IMR-90 (cell line): ENCODE measurements around the gene TJAP1. TPM values are rescaled to one million over a fixed set of nuclear protein-coding genes. Genes with fewer than 3 reads are reported as not detected.

Experiments used
- ATAC-seq: fragments of 200-7000 bp; cut with Tn5 transposase; 2 replicates; pipeline ENCODE4 v1.9.1; 2020; ENCODE audit warnings: low read depth, mild to moderate bottlenecking, moderate library complexity
- BruUV-seq: library from RNA; stranded (reverse); fragments of 400-500 nt; replicated peaks from 2 replicates; lab custom pipeline; 2021; lab: Mats Ljungman, UMichigan
- CTCF ChIA-PET: fragments of 300-600 bp; formaldehyde crosslinking; extraction: SDS; loops from one replicate; lab custom pipeline; 2021; ENCODE audit warnings: antibody characterized with exemption; lab: Yijun Ruan, JAX
- POLR2A ChIA-PET: fragments of 300-600 bp; sonication (Branson Sonifier 250); formaldehyde crosslinking; loops from one replicate; lab custom pipeline; 2022; ENCODE audit warnings: antibody characterized with exemption; ENCODE audit not compliant: unreplicated experiment; lab: Charles Lee
- DNase-seq: peaks from one replicate; pipeline ENCODE4 v3.0.0; 2013
- H2AFZ ChIP-seq: replicated peaks from 2 replicates; pipeline ENCODE3; 2013; ENCODE audit warnings: low read length, mild to moderate bottlenecking; ENCODE audit not compliant: poor library complexity
- H2AK5ac ChIP-seq: 2 replicates; pipeline ENCODE4 v1.6.1; 2013; ENCODE audit warnings: low read depth, low read length, inconsistent platforms
- H2AK9ac ChIP-seq: replicated peaks from 2 replicates; pipeline ENCODE3; 2013; ENCODE audit warnings: mild to moderate bottlenecking, low read depth, low read length, moderate library complexity; ENCODE audit not compliant: poor library complexity
- H2BK120ac ChIP-seq: 2 replicates; pipeline ENCODE4 v1.6.1; 2013; ENCODE audit warnings: low read depth, low read length, inconsistent platforms
- H2BK15ac ChIP-seq: 3 replicates; pipeline ENCODE4 v1.6.1; 2013; ENCODE audit warnings: low read depth, low read length, inconsistent platforms
- H2BK20ac ChIP-seq: 2 replicates; pipeline ENCODE4 v1.6.1; 2013; ENCODE audit warnings: low read depth, mild to moderate bottlenecking, inconsistent platforms, low read length, moderate library complexity
- H2BK5ac ChIP-seq: 2 replicates; pipeline ENCODE4 v1.6.1; 2013; ENCODE audit warnings: mild to moderate bottlenecking, low read depth, low read length, inconsistent platforms; ENCODE audit not compliant: poor library complexity, severe bottlenecking
- H3K14ac ChIP-seq: replicated peaks from 2 replicates; pipeline ENCODE4 v1.6.1; 2013; ENCODE audit warnings: low read depth, low read length, inconsistent platforms
- H3K18ac ChIP-seq: 2 replicates; pipeline ENCODE4 v1.6.1; 2013; ENCODE audit warnings: low read depth, low read length, control low read depth
- H3K23ac ChIP-seq: 2 replicates; pipeline ENCODE4 v1.6.1; 2013; ENCODE audit warnings: low read depth, low read length, inconsistent platforms
- H3K27ac ChIP-seq: 2 replicates; pipeline ENCODE4 v1.5.1; 2013; ENCODE audit warnings: mild to moderate bottlenecking, control low read depth, low read length; ENCODE audit not compliant: insufficient read depth
- H3K27me3 ChIP-seq: 2 replicates; pipeline ENCODE4 v1.6.1; 2013; ENCODE audit warnings: low read length; ENCODE audit not compliant: control insufficient read depth, insufficient read depth
- H3K36me3 ChIP-seq: 2 replicates; pipeline ENCODE4 v1.6.1; 2013; ENCODE audit warnings: low read length, mixed read lengths; ENCODE audit not compliant: control insufficient read depth, insufficient read depth
- H3K4ac ChIP-seq: 2 replicates; pipeline ENCODE4 v1.6.1; 2013; ENCODE audit warnings: low read depth, low read length, inconsistent platforms
- H3K4me1 ChIP-seq: 2 replicates; pipeline ENCODE4 v1.6.1; 2013; ENCODE audit warnings: low read length, mixed read lengths; ENCODE audit not compliant: control insufficient read depth, insufficient read depth
- H3K4me2 ChIP-seq: 2 replicates; pipeline ENCODE4 v1.6.1; 2013; ENCODE audit warnings: low read depth, mild to moderate bottlenecking, control low read depth, low read length, moderate library complexity
- H3K4me3 ChIP-seq: 2 replicates; pipeline ENCODE4 v1.5.1; 2013; ENCODE audit warnings: low read depth, mild to moderate bottlenecking, control low read depth, low read length, moderate library complexity; ENCODE audit not compliant: insufficient read depth
- H3K56ac ChIP-seq: 2 replicates; pipeline ENCODE4 v1.6.1; 2013; ENCODE audit warnings: low read length, inconsistent platforms; ENCODE audit not compliant: insufficient read depth; ENCODE audit errors: extremely low read depth
- H3K79me1 ChIP-seq, 2 experiments: 2 replicates each; pipeline ENCODE4 v1.6.1; 2013; ENCODE audit warnings: low read length in 2 of 2, inconsistent platforms in 1 of 2, low read depth in 1 of 2
- H3K9ac ChIP-seq: 2 replicates; pipeline ENCODE4 v1.6.1; 2013; ENCODE audit warnings: low read depth, low read length, control low read depth
- H3K9me1 ChIP-seq: 2 replicates; pipeline ENCODE4 v1.6.1; 2013; ENCODE audit warnings: low read length, inconsistent platforms; ENCODE audit not compliant: insufficient read depth
- H3K9me3 ChIP-seq: 2 replicates; pipeline ENCODE4 v1.6.1; 2013; ENCODE audit warnings: low read length; ENCODE audit not compliant: control insufficient read depth, insufficient read depth
- H4K20me1 ChIP-seq: 2 replicates; pipeline ENCODE4 v1.6.1; 2013; ENCODE audit warnings: low read length, inconsistent platforms; ENCODE audit not compliant: insufficient read depth
- H4K5ac ChIP-seq: 2 replicates; pipeline ENCODE4 v1.6.1; 2013; ENCODE audit warnings: mild to moderate bottlenecking, low read depth, low read length, control low read depth
- H4K8ac ChIP-seq, 2 experiments: 2 replicates each; pipeline ENCODE4 v1.6.1; 2013; ENCODE audit warnings: low read depth in 2 of 2, low read length in 2 of 2, control low read depth in 1 of 2, inconsistent platforms in 1 of 2
- H4K91ac ChIP-seq: 2 replicates; pipeline ENCODE4 v1.6.1; 2013; ENCODE audit warnings: low read depth, low read length, inconsistent platforms; ENCODE audit not compliant: insufficient read depth
- BHLHE40 ChIP-seq: fragments of 150-350 bp; IDR thresholded peaks from 2 replicates; pipeline ENCODE4 v1.6.1; 2016; ENCODE audit warnings: mild to moderate bottlenecking, low read depth, low read length
- CEBPB ChIP-seq: IDR thresholded peaks from 2 replicates; pipeline ENCODE4 v1.6.1; 2012; ENCODE audit warnings: low read depth, low read length, improper control_type of control experiment
- CHD1 ChIP-seq: IDR thresholded peaks from 2 replicates; pipeline ENCODE4 v1.6.1; 2012; ENCODE audit warnings: low read depth, low read length, improper control_type of control experiment
- FOS ChIP-seq: fragments of 150-350 bp; IDR thresholded peaks from 2 replicates; pipeline ENCODE4 v1.6.1; 2016; ENCODE audit warnings: low read depth, low read length
- MAFK ChIP-seq: IDR thresholded peaks from 2 replicates; pipeline ENCODE4 v1.6.1; 2012; ENCODE audit warnings: low read depth, low read length, improper control_type of control experiment
- MAZ ChIP-seq: IDR thresholded peaks from 2 replicates; pipeline ENCODE4 v1.6.1; 2012; ENCODE audit warnings: low read depth, mild to moderate bottlenecking, low read length, improper control_type of control experiment, moderate library complexity, borderline replicate concordance
- MXI1 ChIP-seq: IDR thresholded peaks from 2 replicates; pipeline ENCODE4 v1.6.1; 2012; ENCODE audit warnings: low read depth, mild to moderate bottlenecking, low read length, moderate library complexity, borderline replicate concordance
- NFE2L2 ChIP-seq: fragments of 150-350 bp; IDR thresholded peaks from 2 replicates; pipeline ENCODE4 v1.6.1; 2016; ENCODE audit warnings: low read depth, mild to moderate bottlenecking, low read length
- POLR2A ChIP-seq: IDR thresholded peaks from 2 replicates; pipeline ENCODE4 v1.6.1; 2012; ENCODE audit warnings: mild to moderate bottlenecking, low read depth, low read length
- RAD21 ChIP-seq: IDR thresholded peaks from 2 replicates; pipeline ENCODE4 v1.6.1; 2012; ENCODE audit warnings: low read length, improper control_type of control experiment
- RCOR1 ChIP-seq: IDR thresholded peaks from 2 replicates; pipeline ENCODE4 v1.6.1; 2012; ENCODE audit warnings: mild to moderate bottlenecking, low read length, improper control_type of control experiment; ENCODE audit not compliant: insufficient replicate concordance
- RFX5 ChIP-seq: IDR thresholded peaks from 2 replicates; pipeline ENCODE4 v1.8.0; 2012; ENCODE audit warnings: low read depth, mild to moderate bottlenecking, low read length, moderate library complexity
- SMC3 ChIP-seq: fragments of 150-350 bp; IDR thresholded peaks from 2 replicates; pipeline ENCODE4 v1.6.1; 2016; ENCODE audit warnings: low read depth, mild to moderate bottlenecking, antibody characterized with exemption, low read length, moderate library complexity
- WGBS, 2 experiments: methylation state at CpG; one replicate each; pipeline versions ENCODE4 v1.1.5 to v1.1.7; 2013; ENCODE audit warnings: missing lambda C conversion rate in 2 of 2; ENCODE audit not compliant: insufficient read length in 1 of 2; ENCODE audit errors: extremely low coverage in 2 of 2; 5-methylcytosine and 5-hydroxymethylcytosine counted together
- dilution Hi-C: fragments of 300-500 bp; cut with HindIII; formaldehyde crosslinking; loops from one replicate; pipeline ENCODE4 v1.14.3; 2018; ENCODE audit warnings: low sequenced_read_pairs; ENCODE audit not compliant: unreplicated experiment
- in situ Hi-C: fragments of 300-500 bp; cut with MboI; formaldehyde crosslinking; loops from 3 replicates; pipeline ENCODE4 v1.14.3; 2019; ENCODE audit warnings: low sequenced_read_pairs, inconsistent platforms, mixed read lengths
- intact Hi-C: fragments of 100-400 bp; cut with micrococcal nuclease; formaldehyde crosslinking; loops from 2 replicates; pipeline ENCODE4 v1.10.0; 2022
- polyA plus RNA-seq, 3 experiments: library from polyadenylated mRNA; depleted of rRNA; stranded (reverse); fragments of >200 nt; gene quantifications; 2 replicates each; pipeline ENCODE4 v1.2.3, GENCODE V29; 2012; ENCODE audit warnings: low replicate concordance in 1 of 3
- total RNA-seq: library from RNA; depleted of rRNA; stranded (reverse); fragments of >200 nt; gene quantifications from 2 replicates; pipeline ENCODE4 v1.2.3, GENCODE V29; 2012
- TF ChIP-seq, protein P1 (sequence below): conservative IDR thresholded peaks from 2 replicates; pipeline ENCODE4 v1.5.1; 2012; ENCODE audit warnings: mild to moderate bottlenecking, low read depth, low read length, improper control_type of control experiment
- TF ChIP-seq, protein P2 (sequence below): fragments of 150-350 bp; IDR thresholded peaks from 2 replicates; pipeline ENCODE4 v1.6.1; 2017; ENCODE audit warnings: mild to moderate bottlenecking, antibody characterized with exemption, low read length, low read depth
- TF ChIP-seq, protein P3 (sequence below): fragments of 150-350 bp; IDR thresholded peaks from 2 replicates; pipeline ENCODE4 v1.6.1; 2016; ENCODE audit warnings: low read depth, mild to moderate bottlenecking, low read length, moderate library complexity, borderline replicate concordance

The TJAP1 gene
- total and polyA plus RNA-seq, 2 of the 4 experiments (the other 2 are of a cell fraction) = 12.2 to 34.2 TPM

DNA sequence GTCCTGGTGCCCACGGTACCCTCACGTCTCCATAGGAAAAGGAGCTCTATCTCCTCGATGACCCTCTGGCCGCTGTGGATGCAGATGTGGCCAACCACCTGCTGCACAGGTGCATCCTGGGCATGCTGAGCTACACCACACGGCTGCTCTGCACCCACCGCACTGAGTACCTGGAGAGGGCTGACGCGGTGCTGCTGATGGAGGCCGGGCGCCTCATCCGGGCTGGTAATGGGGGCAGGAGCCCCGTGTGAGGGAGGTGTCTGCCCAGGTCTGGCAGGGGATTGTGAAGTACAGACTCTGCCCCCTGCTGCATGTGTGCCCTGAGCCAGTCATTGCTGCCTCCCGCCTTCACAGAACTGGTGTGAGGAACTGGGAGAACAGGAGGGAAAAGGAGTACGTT is 34.4 kb upstream of the TJAP1 start:
- ChIA-PET POLR2A (no interaction called here), CTCF (interaction anchor here (0.6 kb wide), 1 partner anchor 42 kb away, joined by 3 read pairs; no protein-coding TSS in a partner anchor)
- Histone ChIP-seq H3K27me3 (no peaks in the 10 kb centered on the region), H4K20me1 (no peaks in the 10 kb centered on the region; the same call in 1 of the 2 replicates), H2BK5ac (no peak overlapping the region), H3K27ac (no peak overlapping the region), H3K18ac (no peak overlapping the region), H2BK20ac (no peak overlapping the region), H3K56ac (no peak overlapping the region), H4K5ac (no peak overlapping the region), H2AK5ac (no peak overlapping the region), H3K36me3 (peaks cover 44% of the 10 kb centered on the region), H2AFZ (no peak overlapping the region), H3K14ac (no peak overlapping the region), H3K9ac (no peak overlapping the region), H3K9me3 (no peaks in the 10 kb centered on the region), H3K4ac (no peak overlapping the region), H2AK9ac (no peak overlapping the region), H4K8ac (no peak overlapping the region), H3K4me2 (no peak overlapping the region), H3K79me1 (no peaks in the 10 kb centered on the region), H3K4me3 (no peak overlapping the region), H4K91ac (no peak overlapping the region), H3K9me1 (no peaks in the 10 kb centered on the region), H3K23ac (no peak overlapping the region), H2BK120ac (no peak overlapping the region), H2BK15ac (no peak overlapping the region), H3K4me1 (no peaks in the 10 kb centered on the region)
- WGBS, 2 experiments = 95% methylated on average over 10 of the region's 14 CpGs; no CpG with 5 or more reads in 1 of the 2 experiments
- dilution Hi-C loops (no loop called here), intact Hi-C loops (no loop called here), in situ Hi-C loops (loop anchor here (10.0 kb wide), 1 partner anchor 52 kb away; no protein-coding TSS in a partner anchor)
- DNase-seq (no peak), ATAC-seq (no peak)
- no TSS peak for BruUV-seq
- TF ChIP-seq CEBPB = no peak
- no peak for TF ChIP-seq RFX5
- TF ChIP-seq CHD1 = no peak
- no peak for TF ChIP-seq POLR2A
- TF ChIP-seq SMC3 = no peak
- TF ChIP-seq RCOR1 = no peak
- no peak for TF ChIP-seq MAFK
- no peak for TF ChIP-seq BHLHE40
- no peak for TF ChIP-seq FOS
- TF ChIP-seq RAD21 = no peak
- no peak for TF ChIP-seq MXI1
- TF ChIP-seq, protein P1, sequence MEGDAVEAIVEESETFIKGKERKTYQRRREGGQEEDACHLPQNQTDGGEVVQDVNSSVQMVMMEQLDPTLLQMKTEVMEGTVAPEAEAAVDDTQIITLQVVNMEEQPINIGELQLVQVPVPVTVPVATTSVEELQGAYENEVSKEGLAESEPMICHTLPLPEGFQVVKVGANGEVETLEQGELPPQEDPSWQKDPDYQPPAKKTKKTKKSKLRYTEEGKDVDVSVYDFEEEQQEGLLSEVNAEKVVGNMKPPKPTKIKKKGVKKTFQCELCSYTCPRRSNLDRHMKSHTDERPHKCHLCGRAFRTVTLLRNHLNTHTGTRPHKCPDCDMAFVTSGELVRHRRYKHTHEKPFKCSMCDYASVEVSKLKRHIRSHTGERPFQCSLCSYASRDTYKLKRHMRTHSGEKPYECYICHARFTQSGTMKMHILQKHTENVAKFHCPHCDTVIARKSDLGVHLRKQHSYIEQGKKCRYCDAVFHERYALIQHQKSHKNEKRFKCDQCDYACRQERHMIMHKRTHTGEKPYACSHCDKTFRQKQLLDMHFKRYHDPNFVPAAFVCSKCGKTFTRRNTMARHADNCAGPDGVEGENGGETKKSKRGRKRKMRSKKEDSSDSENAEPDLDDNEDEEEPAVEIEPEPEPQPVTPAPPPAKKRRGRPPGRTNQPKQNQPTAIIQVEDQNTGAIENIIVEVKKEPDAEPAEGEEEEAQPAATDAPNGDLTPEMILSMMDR = no peak
- TF ChIP-seq MAZ = no peak
- TF ChIP-seq, protein P2, sequence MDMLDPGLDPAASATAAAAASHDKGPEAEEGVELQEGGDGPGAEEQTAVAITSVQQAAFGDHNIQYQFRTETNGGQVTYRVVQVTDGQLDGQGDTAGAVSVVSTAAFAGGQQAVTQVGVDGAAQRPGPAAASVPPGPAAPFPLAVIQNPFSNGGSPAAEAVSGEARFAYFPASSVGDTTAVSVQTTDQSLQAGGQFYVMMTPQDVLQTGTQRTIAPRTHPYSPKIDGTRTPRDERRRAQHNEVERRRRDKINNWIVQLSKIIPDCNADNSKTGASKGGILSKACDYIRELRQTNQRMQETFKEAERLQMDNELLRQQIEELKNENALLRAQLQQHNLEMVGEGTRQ = no peak
- no peak for TF ChIP-seq NFE2L2
- TF ChIP-seq, protein P3, sequence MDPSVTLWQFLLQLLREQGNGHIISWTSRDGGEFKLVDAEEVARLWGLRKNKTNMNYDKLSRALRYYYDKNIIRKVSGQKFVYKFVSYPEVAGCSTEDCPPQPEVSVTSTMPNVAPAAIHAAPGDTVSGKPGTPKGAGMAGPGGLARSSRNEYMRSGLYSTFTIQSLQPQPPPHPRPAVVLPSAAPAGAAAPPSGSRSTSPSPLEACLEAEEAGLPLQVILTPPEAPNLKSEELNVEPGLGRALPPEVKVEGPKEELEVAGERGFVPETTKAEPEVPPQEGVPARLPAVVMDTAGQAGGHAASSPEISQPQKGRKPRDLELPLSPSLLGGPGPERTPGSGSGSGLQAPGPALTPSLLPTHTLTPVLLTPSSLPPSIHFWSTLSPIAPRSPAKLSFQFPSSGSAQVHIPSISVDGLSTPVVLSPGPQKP = no peak
